ENCODE results near the gene ZSCAN2. TPM values are rescaled to one million over a fixed set of nuclear protein-coding genes. Genes with fewer than 3 reads are reported as not detected.

The ZSCAN2 gene
- total RNA-seq, 1 experiment from 2014 or later = 15.2 TPM

- Histone ChIP-seq H3K4me1 (ENCODE audit: insufficient read depth, low read length, poor library complexity, severe bottlenecking) (no peaks in the 10 kb centered on the region), H3K27me3 (replicated peaks; ENCODE audit: insufficient read depth, low read depth, low read length, poor library complexity) (no peaks in the 10 kb centered on the region), H3K27ac (ENCODE audit: low read depth, low read length, poor library complexity, severe bottlenecking) (no peak overlapping the region), H3K9me3 (ENCODE audit: low read depth, low read length, poor library complexity, severe bottlenecking) (peaks cover 19% of the 10 kb centered on the region), H3K36me3 (ENCODE audit: insufficient read depth, low read length, poor library complexity, severe bottlenecking) (peaks cover 10% of the 10 kb centered on the region), H3K4me3 (ENCODE audit: low read depth, low read length, poor library complexity, severe bottlenecking) (no peak overlapping the region)
- intact Hi-C loops (cut with micrococcal nuclease; ENCODE audit: unreplicated experiment) = no loop called here
- ChIA-PET POLR2A (ENCODE audit: low non-redundant PET) (interaction anchor here (0.6 kb wide), 1 partner anchor 474 kb away, joined by 3 read pairs; no protein-coding TSS in a partner anchor), CTCF (no interaction called here)
- DNase-seq (ENCODE audit: low spot score) = no peak
- no peak for TF ChIP-seq EZH2 (IDR thresholded peaks at IDR 0.05; ENCODE audit: borderline replicate concordance, low read depth, low read length, poor library complexity, severe bottlenecking)
- no TSS peak for BruUV-seq (replicated peaks)
Measured at GRCh38 chr15:84616235-84616634, 15.4 kb downstream of the ZSCAN2 start.

GRCh38 chr15:84620626-84621025 is 19.8 kb downstream of the ZSCAN2 start:
- H3K4me1 ChIP-seq (ENCODE audit: insufficient read depth, low read length, poor library complexity, severe bottlenecking) = no peaks in the 10 kb centered on the region
- H3K27me3 ChIP-seq (replicated peaks; ENCODE audit: insufficient read depth, low read depth, low read length, poor library complexity) = no peaks in the 10 kb centered on the region
- peaks cover 35% of the 10 kb centered on the region for H3K9me3 ChIP-seq (ENCODE audit: low read depth, low read length, poor library complexity, severe bottlenecking)
- POLR2A ChIA-PET (ENCODE audit: low non-redundant PET) = no interaction called here
- no peak overlapping the region for H3K4me3 ChIP-seq (ENCODE audit: low read depth, low read length, poor library complexity, severe bottlenecking)
- no peak for DNase-seq (ENCODE audit: low spot score)
- CTCF ChIA-PET = no interaction called here
- peaks cover 31% of the 10 kb centered on the region for H3K36me3 ChIP-seq (ENCODE audit: insufficient read depth, low read length, poor library complexity, severe bottlenecking)
- H3K27ac ChIP-seq (ENCODE audit: low read depth, low read length, poor library complexity, severe bottlenecking) = no peak overlapping the region
- intact Hi-C loops (cut with micrococcal nuclease; ENCODE audit: unreplicated experiment) = no loop called here
- no TSS peak for BruUV-seq (replicated peaks)
- TF ChIP-seq EZH2 (IDR thresholded peaks at IDR 0.05; ENCODE audit: borderline replicate concordance, low read depth, low read length, poor library complexity, severe bottlenecking) (no peak), CTCF (conservative IDR thresholded peaks at IDR 0.05; ENCODE audit: low read depth, low read length) (no peak)

- Histone ChIP-seq H3K27ac (ENCODE audit: low read depth, low read length, poor library complexity, severe bottlenecking) (no peak overlapping the region), H3K4me1 (ENCODE audit: insufficient read depth, low read length, poor library complexity, severe bottlenecking) (no peaks in the 10 kb centered on the region), H3K4me3 (ENCODE audit: low read depth, low read length, poor library complexity, severe bottlenecking) (no peak overlapping the region), H3K36me3 (ENCODE audit: insufficient read depth, low read length, poor library complexity, severe bottlenecking) (peaks cover 31% of the 10 kb centered on the region), H3K27me3 (replicated peaks; ENCODE audit: insufficient read depth, low read depth, low read length, poor library complexity) (no peaks in the 10 kb centered on the region), H3K9me3 (ENCODE audit: low read depth, low read length, poor library complexity, severe bottlenecking) (peaks cover 35% of the 10 kb centered on the region)
- intact Hi-C loops (cut with micrococcal nuclease; ENCODE audit: unreplicated experiment) = no loop called here
- CTCF ChIA-PET = interaction anchor here (1.0 kb wide), 1 partner anchor 21 kb away, joined by 3 read pairs; the partner anchor contains the start of gene ZSCAN2
- DNase-seq (ENCODE audit: low spot score) = no peak
- BruUV-seq (replicated peaks) = no TSS peak
- POLR2A ChIA-PET (ENCODE audit: low non-redundant PET) = no interaction called here
- TF ChIP-seq CTCF (conservative IDR thresholded peaks at IDR 0.05; ENCODE audit: low read depth, low read length) (no peak), EZH2 (IDR thresholded peaks at IDR 0.05; ENCODE audit: borderline replicate concordance, low read depth, low read length, poor library complexity, severe bottlenecking) (no peak)
Measured at GRCh38 chr15:84621358-84621979, 20.7 kb downstream of the ZSCAN2 start.

GRCh38 chr15:84624359-84624758 is 23.6 kb downstream of the ZSCAN2 start:
- Histone ChIP-seq H3K27ac (ENCODE audit: low read depth, low read length, poor library complexity, severe bottlenecking) (no peak overlapping the region), H3K36me3 (ENCODE audit: insufficient read depth, low read length, poor library complexity, severe bottlenecking) (peaks cover 31% of the 10 kb centered on the region), H3K4me3 (ENCODE audit: low read depth, low read length, poor library complexity, severe bottlenecking) (no peak overlapping the region), H3K4me1 (ENCODE audit: insufficient read depth, low read length, poor library complexity, severe bottlenecking) (no peaks in the 10 kb centered on the region), H3K9me3 (ENCODE audit: low read depth, low read length, poor library complexity, severe bottlenecking) (peaks cover 35% of the 10 kb centered on the region), H3K27me3 (replicated peaks; ENCODE audit: insufficient read depth, low read depth, low read length, poor library complexity) (no peaks in the 10 kb centered on the region)
- CTCF ChIA-PET = interaction anchor here (0.6 to 0.7 kb wide), 3 partner anchors 37 to 197 kb away, joined by 3 to 7 read pairs (median 5); no protein-coding TSS in a partner anchor
- intact Hi-C loops (cut with micrococcal nuclease; ENCODE audit: unreplicated experiment) = no loop called here
- BruUV-seq (replicated peaks) = no TSS peak
- POLR2A ChIA-PET (ENCODE audit: low non-redundant PET) = no interaction called here
- no peak for DNase-seq (ENCODE audit: low spot score)
- TF ChIP-seq EZH2 (IDR thresholded peaks at IDR 0.05; ENCODE audit: borderline replicate concordance, low read depth, low read length, poor library complexity, severe bottlenecking) (no peak), CTCF (conservative IDR thresholded peaks at IDR 0.05; ENCODE audit: low read depth, low read length) (no peak)
